K562 (cell line): Measurements from ENCODE around the gene SERBP1. TPM values are rescaled to one million over a fixed set of nuclear protein-coding genes. Genes with fewer than 3 reads are reported as not detected.

ENCODE experiments used
- ATAC-seq: fragments of 200-7000 bp; cut with Tn5 transposase; 3 replicates; pipeline ENCODE4 v1.9.1; 2020; ENCODE audit warnings: moderate library complexity
- BruUV-seq: library from RNA; stranded (reverse); fragments of 400-500 nt; replicated peaks from 2 replicates; lab custom pipeline; 2021; lab: Mats Ljungman, UMichigan
- CTCF ChIA-PET: fragments of 300-600 bp; formaldehyde crosslinking; extraction: SDS; loops from one replicate; lab custom pipeline; 2021; ENCODE audit warnings: low intra/inter-chr PET ratio; lab: Yijun Ruan, JAX
- POLR2A ChIA-PET: fragments of 300-600, 350-650 bp; sonication (Branson Sonifier 250); formaldehyde crosslinking; extraction: SDS; loops from one replicate; lab custom pipeline; 2021; ENCODE audit warnings: antibody characterized with exemption, inconsistent platforms; lab: Yijun Ruan, JAX
- DNase-seq, 4 experiments: peaks; one replicate each; pipeline versions ENCODE4 v3.0.0 to v3.0.0-alpha.2; 2011 to 2018; ENCODE audit warnings: low spot score in 3 of 4, mixed read lengths in 3 of 4; ENCODE audit errors: extremely low read depth in 1 of 4
- FAIRE-seq: peaks from 2 replicates; lab custom pipeline; 2011; peaks lifted over from hg19 to GRCh38; lab: Jason Lieb, UNC
- H2AFZ ChIP-seq: 2 replicates; pipeline ENCODE4 v1.6.0; 2011; ENCODE audit warnings: low read depth, low read length, control low read depth, inconsistent platforms
- H3K27ac ChIP-seq: fragments of 200-600 bp; 3 replicates; pipeline ENCODE4 v1.8.0; 2011; ENCODE audit warnings: low read depth, mild to moderate bottlenecking, control low read depth, inconsistent platforms, low read length, moderate library complexity, mixed read lengths; ENCODE audit errors: extremely low read depth
- H3K27me3 ChIP-seq, 2 experiments: fragments of 300-600 bp in 1 of 2; 2 replicates in 1 of 2; 3 replicates in 1 of 2; pipeline versions ENCODE4 v1.6.0 to v1.8.0; 2011; ENCODE audit warnings: inconsistent platforms in 2 of 2, low read length in 2 of 2, mild to moderate bottlenecking in 1 of 2, mixed read lengths in 1 of 2, moderate library complexity in 1 of 2; ENCODE audit not compliant: control insufficient read depth in 2 of 2, insufficient read depth in 2 of 2
- H3K36me3 ChIP-seq: fragments of 300-600 bp; 3 replicates; pipeline ENCODE4 v1.8.0; 2011; ENCODE audit warnings: mild to moderate bottlenecking, low read length, inconsistent platforms; ENCODE audit not compliant: control insufficient read depth, insufficient read depth
- H3K4me1 ChIP-seq, 2 experiments: fragments of 200-600 bp in 1 of 2; replicated peaks in 1 of 2; 2 replicates in 1 of 2; 3 replicates in 1 of 2; pipeline versions ENCODE4 v1.5.1 to v1.8.0; 2011; ENCODE audit warnings: inconsistent platforms in 2 of 2, low read length in 2 of 2, mild to moderate bottlenecking in 1 of 2, mixed read lengths in 1 of 2, moderate library complexity in 1 of 2; ENCODE audit not compliant: control insufficient read depth in 2 of 2, insufficient read depth in 2 of 2
- H3K4me2 ChIP-seq: 2 replicates; pipeline ENCODE4 v1.6.1; 2011; ENCODE audit warnings: low read length, control low read depth, inconsistent platforms, mixed read lengths; ENCODE audit not compliant: insufficient read depth
- H3K4me3 ChIP-seq: fragments of 200-600 bp; sonication (generic), shearing (Covaris generic); 2 replicates; pipeline ENCODE4 v1.5.1; 2016; ENCODE audit warnings: control low read depth, inconsistent platforms
- H3K79me2 ChIP-seq: fragments of 200-600 bp; 3 replicates; pipeline ENCODE4 v1.8.0; 2011; ENCODE audit warnings: low read length, inconsistent platforms; ENCODE audit not compliant: control insufficient read depth, insufficient read depth
- H3K9ac ChIP-seq, 2 experiments: 2 replicates each; pipeline versions ENCODE4 v1.6.0 to v1.6.1; 2011; ENCODE audit warnings: low read depth in 2 of 2, low read length in 2 of 2, control low read depth in 1 of 2, inconsistent platforms in 1 of 2, mild to moderate bottlenecking in 1 of 2, mixed read lengths in 1 of 2; ENCODE audit not compliant: insufficient read depth in 1 of 2
- H3K9me1 ChIP-seq: one replicate; pipeline ENCODE4 v1.6.0; 2011; ENCODE audit warnings: inconsistent platforms, mild to moderate bottlenecking, low read length, moderate library complexity; ENCODE audit not compliant: control insufficient read depth, insufficient read depth
- H3K9me3 ChIP-seq: replicated peaks from 2 replicates; pipeline ENCODE4 v1.5.1; 2011; ENCODE audit warnings: low read depth, low read length, inconsistent platforms; ENCODE audit not compliant: control insufficient read depth, insufficient read depth
- H4K20me1 ChIP-seq: replicated peaks from 2 replicates; pipeline ENCODE4 v1.6.1; 2011; ENCODE audit warnings: low read length, inconsistent platforms, mixed read lengths; ENCODE audit not compliant: control insufficient read depth, insufficient read depth
- GATAD2B ChIP-seq: fragments of 450-650 bp; IDR thresholded peaks from 2 replicates; pipeline ENCODE4 v1.6.1; 2017; ENCODE audit warnings: mild to moderate bottlenecking, borderline replicate concordance
- NR4A1 ChIP-seq, 2 experiments: fragments of 250-450 bp in 1 of 2; fragments of 450-650 bp in 1 of 2; sonication (Bioruptor Pico) in 1 of 2; IDR thresholded peaks; 2 replicates each; pipeline versions ENCODE4 v1.4.0 to v1.6.1; 2016 to 2020; ENCODE audit warnings: mild to moderate bottlenecking in 2 of 2, missing compliant biosample characterization in 1 of 2, missing genetic modification characterization in 1 of 2, moderate library complexity in 1 of 2
- RB1 ChIP-seq: fragments of 450-650 bp; IDR thresholded peaks from 2 replicates; pipeline ENCODE4 v1.6.1; 2017; ENCODE audit warnings: low read depth, mild to moderate bottlenecking
- TRIM28 ChIP-seq: fragments of 450-650 bp; IDR thresholded peaks from 2 replicates; pipeline ENCODE4 v1.6.1; 2017
- ZFX ChIP-seq: sonication (generic); formaldehyde crosslinking; IDR thresholded peaks from 2 replicates; pipeline ENCODE4 v1.8.0; 2022; ENCODE audit warnings: mild to moderate bottlenecking, missing genetic modification reagents, moderate library complexity
- ZNF140 ChIP-seq: fragments of 250-450 bp; sonication (Bioruptor Pico); IDR thresholded peaks from 2 replicates; pipeline ENCODE4 v1.8.0; 2021; ENCODE audit warnings: moderate library complexity, mild to moderate bottlenecking, inconsistent platforms
- ZNF224 ChIP-seq: sonication (generic); formaldehyde crosslinking; IDR thresholded peaks from 2 replicates; pipeline ENCODE4 v1.8.0; 2022; ENCODE audit warnings: mild to moderate bottlenecking, missing genetic modification reagents
- ZNF354B ChIP-seq: fragments of 250-450 bp; sonication (Bioruptor Pico); IDR thresholded peaks from 2 replicates; pipeline ENCODE4 v1.4.0; 2020
- ZNF41 ChIP-seq: fragments of 250-450 bp; sonication (Bioruptor Pico); conservative IDR thresholded peaks from 2 replicates; pipeline ENCODE4 v1.4.0; 2020; ENCODE audit warnings: mild to moderate bottlenecking
- ZNF507 ChIP-seq: conservative IDR thresholded peaks from 2 replicates; pipeline ENCODE4 v1.6.1; 2017; ENCODE audit warnings: missing genetic modification characterization, missing compliant biosample characterization
- ZNF785 ChIP-seq: fragments of 250-450 bp; sonication (Bioruptor Pico); IDR thresholded peaks from 2 replicates; pipeline ENCODE4 v1.4.0; 2020; ENCODE audit warnings: mild to moderate bottlenecking
- WGBS: fragments of 100-300 bp; shearing (Covaris generic); methylation state at CpG from one replicate; pipeline ENCODE4 v1.1.6; 2016; ENCODE audit warnings: low coverage, mixed read lengths; ENCODE audit not compliant: insufficient coverage; ENCODE audit errors: missing lambda C conversion rate; 5-methylcytosine and 5-hydroxymethylcytosine counted together
- in situ Hi-C: fragments of 300-500 bp; cut with MboI; formaldehyde crosslinking; loops from 4 replicates; pipeline ENCODE4 v1.15.0; 2018; ENCODE audit warnings: inconsistent platforms, mixed read lengths
- intact Hi-C: fragments of 100-400 bp; cut with micrococcal nuclease; formaldehyde crosslinking; loops from 2 replicates; pipeline ENCODE4 v1.14.2; 2022
- polyA plus RNA-seq, 8 experiments: library from polyadenylated mRNA; depleted of rRNA in 4 of 8; stranded (reverse) in 5 of 8; unstranded in 3 of 8; fragments of >200 nt; fragmentation: Nextera tagmentation in 2 of 8; fragmentation: Illumina TruSeq in 1 of 8; extraction: Ambion mirVana in 2 of 8; extraction: Trizol in 1 of 8; gene quantifications; 2 replicates each; pipeline versions ENCODE4 v1.2.1 to v1.2.3, GENCODE V29; 2011 to 2014; ENCODE audit warnings: inconsistent platforms in 1 of 8, missing spikeins in 1 of 8
- total RNA-seq, 7 experiments: library from RNA; depleted of rRNA in 6 of 7; stranded (reverse); fragments of >200 nt in 6 of 7; fragmentation: Illumina TruSeq in 2 of 7; extraction: Trizol in 2 of 7; gene quantifications; 2 replicates each; pipeline versions ENCODE4 v1.2.1 to v1.2.3, GENCODE V29; 2011 to 2021; ENCODE audit warnings: low replicate concordance in 1 of 7
- TF ChIP-seq, protein P1 (sequence below), 2 experiments: IDR thresholded peaks; 2 replicates each; pipeline ENCODE4 v1.6.1; 2012; ENCODE audit warnings: improper control_type of control experiment in 2 of 2, low read depth in 2 of 2, low read length in 2 of 2, borderline replicate concordance in 1 of 2
- TF ChIP-seq, protein P2 (sequence below), 2 experiments: IDR thresholded peaks; 2 replicates each; pipeline ENCODE4 v1.6.1; 2011; ENCODE audit warnings: borderline replicate concordance in 1 of 2, control low read depth in 1 of 2, low read depth in 1 of 2, low read length in 1 of 2, mild to moderate bottlenecking in 1 of 2, mixed read lengths in 1 of 2, moderate library complexity in 1 of 2; ENCODE audit not compliant: insufficient read depth in 1 of 2, insufficient read length in 1 of 2, poor library complexity in 1 of 2, severe bottlenecking in 1 of 2; ENCODE audit errors: extremely low read depth in 1 of 2
- TF ChIP-seq, protein P3 (sequence below): fragments of 450-650 bp; IDR thresholded peaks from 2 replicates; pipeline ENCODE4 v1.6.1; 2016; ENCODE audit warnings: missing biosample characterization, missing genetic modification characterization

The SERBP1 gene
- total and polyA plus RNA-seq, 9 of the 15 experiments (the other 6 are each of a cell fraction or from before 2014, with no cell fraction given), result 79.9 to 761 (median 464) TPM

DNA sequence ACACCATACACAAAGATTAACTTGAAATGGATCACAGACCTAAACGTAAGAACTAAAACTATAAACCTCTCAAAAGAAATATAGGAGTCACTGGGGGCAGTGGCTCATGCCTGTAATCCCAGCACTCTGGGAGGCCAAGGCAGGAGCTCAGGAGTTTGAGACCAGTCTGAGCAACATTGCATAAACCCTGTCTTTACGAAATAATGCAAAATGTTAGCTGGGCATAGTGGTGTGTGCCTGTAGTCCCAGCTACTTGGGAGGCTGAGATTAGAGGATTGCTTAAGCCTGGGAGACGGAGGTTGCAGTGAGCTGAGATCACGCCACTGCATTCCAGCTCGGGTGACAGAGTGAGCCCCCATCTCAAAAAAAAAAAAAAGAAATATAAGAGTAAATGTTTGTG is 46.7 kb upstream of the SERBP1 start:
- Histone ChIP-seq H3K79me2 (no peaks in the 10 kb centered on the region), H3K9ac (no peak overlapping the region), H2AFZ (no peak overlapping the region), H3K4me1 (peaks cover 20 to 22% of the 10 kb centered on the region in 2 experiments), H3K9me3 (no peaks in the 10 kb centered on the region), H3K4me3 (no peak overlapping the region), H3K4me2 (no peak overlapping the region), H3K9me1 (no peaks in the 10 kb centered on the region), H4K20me1 (no peaks in the 10 kb centered on the region), H3K27me3 (no peaks in the 10 kb centered on the region), H3K36me3 (no peaks in the 10 kb centered on the region), H3K27ac (no peak overlapping the region)
- in situ Hi-C loops, result loop anchor here (25.0 kb wide), 1 partner anchor 490 kb away; no protein-coding TSS in a partner anchor
- no peak for ATAC-seq
- DNase-seq, result no peak
- no TSS peak for BruUV-seq
- intact Hi-C loops, result no loop called here
- ChIA-PET POLR2A (interaction anchor here (0.9 kb wide), 1 partner anchor 9 kb away, joined by 3 read pairs; no protein-coding TSS in a partner anchor), CTCF (no interaction called here)
- WGBS, result 55% methylated on average over 5 of the region's 5 CpGs
- FAIRE-seq, result no peak
- TF ChIP-seq ZNF354B, result no peak
- no peak for TF ChIP-seq NR4A1 (CRISPR knock-in tag; IDR thresholded peaks at IDR 0.05)
- no peak for TF ChIP-seq NR4A1 (tag; IDR thresholded peaks at IDR 0.05)
- TF ChIP-seq ZNF224 (CRISPR knock-in tag), result no peak
- TF ChIP-seq RB1, result no peak
- TF ChIP-seq, protein P1, sequence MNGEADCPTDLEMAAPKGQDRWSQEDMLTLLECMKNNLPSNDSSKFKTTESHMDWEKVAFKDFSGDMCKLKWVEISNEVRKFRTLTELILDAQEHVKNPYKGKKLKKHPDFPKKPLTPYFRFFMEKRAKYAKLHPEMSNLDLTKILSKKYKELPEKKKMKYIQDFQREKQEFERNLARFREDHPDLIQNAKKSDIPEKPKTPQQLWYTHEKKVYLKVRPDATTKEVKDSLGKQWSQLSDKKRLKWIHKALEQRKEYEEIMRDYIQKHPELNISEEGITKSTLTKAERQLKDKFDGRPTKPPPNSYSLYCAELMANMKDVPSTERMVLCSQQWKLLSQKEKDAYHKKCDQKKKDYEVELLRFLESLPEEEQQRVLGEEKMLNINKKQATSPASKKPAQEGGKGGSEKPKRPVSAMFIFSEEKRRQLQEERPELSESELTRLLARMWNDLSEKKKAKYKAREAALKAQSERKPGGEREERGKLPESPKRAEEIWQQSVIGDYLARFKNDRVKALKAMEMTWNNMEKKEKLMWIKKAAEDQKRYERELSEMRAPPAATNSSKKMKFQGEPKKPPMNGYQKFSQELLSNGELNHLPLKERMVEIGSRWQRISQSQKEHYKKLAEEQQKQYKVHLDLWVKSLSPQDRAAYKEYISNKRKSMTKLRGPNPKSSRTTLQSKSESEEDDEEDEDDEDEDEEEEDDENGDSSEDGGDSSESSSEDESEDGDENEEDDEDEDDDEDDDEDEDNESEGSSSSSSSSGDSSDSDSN (IDR thresholded peaks at IDR 0.05; ENCODE audit: borderline replicate concordance in 1 of 2, low read depth in 2 of 2, low read length in 2 of 2), result no peak
- no peak for TF ChIP-seq ZNF785 (CRISPR knock-in tag)
- TF ChIP-seq ZNF140 (CRISPR knock-in tag), result no peak
- no peak for TF ChIP-seq ZNF41
- TF ChIP-seq TRIM28, result no peak
- TF ChIP-seq, protein P2, sequence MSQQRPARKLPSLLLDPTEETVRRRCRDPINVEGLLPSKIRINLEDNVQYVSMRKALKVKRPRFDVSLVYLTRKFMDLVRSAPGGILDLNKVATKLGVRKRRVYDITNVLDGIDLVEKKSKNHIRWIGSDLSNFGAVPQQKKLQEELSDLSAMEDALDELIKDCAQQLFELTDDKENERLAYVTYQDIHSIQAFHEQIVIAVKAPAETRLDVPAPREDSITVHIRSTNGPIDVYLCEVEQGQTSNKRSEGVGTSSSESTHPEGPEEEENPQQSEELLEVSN (IDR thresholded peaks at IDR 0.05; ENCODE audit: borderline replicate concordance in 1 of 2, extremely low read depth in 1 of 2, insufficient read depth in 1 of 2, insufficient read length in 1 of 2, low read depth in 1 of 2, low read length in 1 of 2, poor library complexity in 1 of 2, severe bottlenecking in 1 of 2), result no peak
- TF ChIP-seq ZFX (CRISPR knock-in tag), result no peak
- TF ChIP-seq, protein P3, sequence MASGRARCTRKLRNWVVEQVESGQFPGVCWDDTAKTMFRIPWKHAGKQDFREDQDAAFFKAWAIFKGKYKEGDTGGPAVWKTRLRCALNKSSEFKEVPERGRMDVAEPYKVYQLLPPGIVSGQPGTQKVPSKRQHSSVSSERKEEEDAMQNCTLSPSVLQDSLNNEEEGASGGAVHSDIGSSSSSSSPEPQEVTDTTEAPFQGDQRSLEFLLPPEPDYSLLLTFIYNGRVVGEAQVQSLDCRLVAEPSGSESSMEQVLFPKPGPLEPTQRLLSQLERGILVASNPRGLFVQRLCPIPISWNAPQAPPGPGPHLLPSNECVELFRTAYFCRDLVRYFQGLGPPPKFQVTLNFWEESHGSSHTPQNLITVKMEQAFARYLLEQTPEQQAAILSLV (tag), result no peak
- TF ChIP-seq GATAD2B, result no peak
- no peak for TF ChIP-seq ZNF507 (tag)
